ENCODE data around the gene AKT2.
"Not testable (repeated sequence)": the region's sequence is repeated elsewhere in the genome, so short reads cannot be mapped to it uniquely, and the experiment has no call there.

AKT2 gene

GRCh38 chr19:40232949-40233810, 52.0 kb downstream of the AKT2 start:
- DNase-seq, result no peak

- DNase-seq, result no peak
Measured at GRCh38 chr19:40232479-40232878, 52.7 kb downstream of the AKT2 start.

GRCh38 chr19:40231544-40232424, 53.4 kb downstream of the AKT2 start:
- no peak for DNase-seq

DNA sequence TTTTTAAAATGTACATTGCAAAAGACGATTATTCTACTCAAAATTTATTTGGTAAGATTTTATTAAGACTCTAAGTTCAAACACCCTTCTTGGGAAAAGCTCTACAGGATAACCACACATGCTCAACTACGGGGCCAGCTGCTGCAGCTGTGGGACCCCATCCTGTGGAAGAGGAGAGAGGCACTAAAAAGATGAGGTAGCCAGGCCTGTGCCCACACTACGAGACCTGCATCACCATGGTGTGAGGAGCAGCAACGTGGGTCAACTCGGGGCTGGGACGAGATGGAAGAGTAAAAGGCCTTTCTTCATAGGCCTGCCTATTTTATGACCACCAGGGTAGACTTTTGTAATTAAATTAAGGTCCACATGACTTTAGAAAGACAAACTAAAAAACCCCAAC, 54.1 kb downstream of the AKT2 start:
- no peak for DNase-seq

DNA sequence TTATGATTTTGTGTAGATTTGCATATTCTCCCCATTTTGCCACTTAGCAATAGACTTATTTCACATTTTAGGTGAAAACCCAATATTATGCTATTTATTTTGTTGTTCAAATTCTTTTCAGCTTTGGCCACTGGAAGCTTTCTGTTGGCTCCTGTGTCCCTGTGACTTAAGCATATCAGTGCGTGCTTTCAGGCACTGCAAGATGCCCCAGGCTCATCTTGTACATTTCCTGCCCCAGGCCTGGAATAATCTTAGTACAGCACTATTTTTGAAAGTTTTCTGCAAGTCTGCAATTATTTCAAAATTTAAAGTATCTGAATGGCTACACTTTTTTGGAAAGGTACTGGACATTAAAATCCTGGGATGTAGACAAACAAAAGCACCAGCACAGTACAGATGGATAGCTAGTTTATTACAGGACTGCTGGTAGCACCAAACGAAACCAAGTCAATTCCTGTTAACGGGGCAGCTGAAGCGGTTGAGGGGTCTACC, 55.2 kb downstream of the AKT2 start:
- no peak for DNase-seq

DNA sequence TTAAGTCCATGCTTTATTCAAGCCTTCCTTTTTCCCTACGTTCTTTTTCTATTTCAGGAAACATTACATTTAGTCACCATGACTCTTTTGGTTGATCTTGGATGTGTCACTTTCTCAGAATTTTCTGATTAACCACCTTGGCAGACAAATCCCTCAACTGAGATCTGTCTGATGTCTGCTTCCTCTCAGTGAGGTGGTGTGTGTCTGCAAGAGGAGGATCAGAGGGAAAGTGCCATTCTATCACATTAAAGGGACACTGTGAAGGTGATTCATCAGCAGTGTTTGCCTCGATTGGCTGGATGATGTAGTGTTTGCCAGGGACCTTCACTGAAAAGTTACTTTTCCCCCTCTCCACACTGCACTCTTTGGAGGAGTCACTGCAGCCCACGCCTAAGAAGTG, 55.7 kb downstream of the AKT2 start:
- no peak for DNase-seq

DNA sequence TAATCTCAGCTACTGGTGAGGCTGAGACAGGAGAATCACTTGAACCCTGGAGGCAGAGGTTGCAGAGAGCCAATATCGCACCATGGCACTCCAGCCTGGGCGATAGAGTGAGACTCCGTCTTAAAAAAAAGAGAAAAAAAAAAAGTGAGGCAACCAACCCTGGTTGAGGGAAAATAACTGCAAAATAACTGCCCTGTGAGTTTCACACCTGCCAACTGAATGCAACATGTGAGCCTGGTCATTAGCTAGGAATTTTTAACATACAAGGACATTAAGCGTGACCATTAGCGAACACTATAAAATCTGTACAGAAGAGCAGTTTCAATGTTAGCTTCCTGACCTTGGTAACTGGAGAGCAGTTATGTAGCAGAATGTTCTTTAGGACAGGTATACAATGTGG, 56.3 kb downstream of the AKT2 start:
- DNase-seq, result no peak

GRCh38 chr19:40228346-40228745, 56.8 kb downstream of the AKT2 start:
- DNase-seq, result no peak

DNA sequence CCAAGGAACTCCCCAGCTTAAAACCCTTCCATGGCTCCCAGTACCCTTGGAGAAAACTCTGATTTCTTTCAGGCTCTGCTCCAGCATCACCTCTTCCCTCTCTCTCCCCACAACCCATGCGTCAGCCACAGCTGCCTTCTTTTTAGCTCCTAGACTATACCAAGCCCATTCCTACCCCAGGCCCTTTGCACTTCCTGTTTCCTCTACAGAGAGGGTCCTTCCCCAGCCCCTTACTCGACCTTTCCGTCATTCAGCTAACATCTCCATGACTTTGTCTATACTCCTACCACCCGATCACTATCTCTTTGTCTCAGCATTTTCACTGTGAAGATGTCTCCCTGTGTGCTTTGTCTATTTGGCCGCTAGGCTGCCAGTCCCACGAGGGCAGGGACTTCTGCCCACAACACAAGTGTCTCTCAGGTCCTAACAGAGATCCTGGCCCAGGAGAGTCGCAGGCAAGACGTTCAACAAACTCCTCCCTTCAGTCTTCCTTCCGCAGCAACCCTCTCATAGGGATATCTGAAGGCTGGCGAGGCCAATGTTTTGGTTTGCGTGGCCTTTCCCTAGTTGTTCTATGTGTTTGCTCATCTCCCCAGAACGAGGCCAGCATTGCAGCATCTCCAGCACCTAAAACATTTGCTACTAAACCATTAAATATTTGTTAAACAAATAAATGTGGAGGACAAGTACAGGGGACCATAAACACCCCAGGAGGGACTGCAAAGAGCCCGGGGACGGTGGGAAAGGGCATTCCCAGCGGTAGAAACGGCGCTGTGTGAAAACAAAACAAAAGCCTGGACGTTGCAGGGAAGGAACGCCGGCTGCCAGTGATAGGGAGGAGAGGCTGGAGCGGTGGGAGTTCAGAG, 59.5 kb downstream of the AKT2 start:
- no peak for DNase-seq

- no peak for DNase-seq
Measured at GRCh38 chr19:40224342-40225150, 60.6 kb downstream of the AKT2 start.

GRCh38 chr19:40223135-40223822, 61.9 kb downstream of the AKT2 start:
- DNase-seq, result no peak

DNA sequence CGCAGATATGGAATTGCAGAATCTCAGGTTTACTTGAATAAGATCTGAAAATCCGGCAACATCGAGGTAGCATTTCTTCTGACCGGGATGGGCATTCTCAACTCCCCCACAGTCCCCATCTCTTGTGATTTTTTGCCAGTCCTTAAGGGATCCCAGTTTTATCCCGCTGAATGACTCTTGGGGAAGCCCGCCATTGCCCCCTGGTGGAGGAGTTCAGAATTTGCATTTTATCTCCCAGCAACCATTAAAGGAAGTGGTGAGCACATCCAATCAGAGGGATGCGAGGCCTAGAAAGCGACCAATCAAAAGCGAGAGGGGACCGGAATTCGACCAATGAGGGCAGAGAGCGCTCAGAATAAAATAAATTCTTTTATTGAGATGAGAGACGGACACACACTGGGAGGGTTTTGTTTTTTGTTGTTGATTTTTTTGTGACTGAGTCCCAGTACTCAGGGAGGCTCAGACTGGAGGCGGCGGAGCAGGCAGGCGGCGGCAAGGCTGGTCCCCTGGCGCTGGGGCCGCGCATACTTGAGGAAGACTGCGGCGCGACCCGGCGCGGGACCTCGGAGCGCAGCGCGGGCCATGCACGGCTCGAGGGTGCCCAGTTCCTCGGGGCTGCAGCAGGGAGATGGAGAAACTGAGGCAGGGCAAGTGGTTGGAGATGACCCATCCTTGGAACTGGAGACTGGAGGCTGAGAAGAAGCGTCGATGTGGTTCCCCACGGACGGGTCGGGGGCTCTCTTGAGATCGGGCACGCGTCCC, 63.1 kb downstream of the AKT2 start:
- DNase-seq, result peak; percentile 47

DNA sequence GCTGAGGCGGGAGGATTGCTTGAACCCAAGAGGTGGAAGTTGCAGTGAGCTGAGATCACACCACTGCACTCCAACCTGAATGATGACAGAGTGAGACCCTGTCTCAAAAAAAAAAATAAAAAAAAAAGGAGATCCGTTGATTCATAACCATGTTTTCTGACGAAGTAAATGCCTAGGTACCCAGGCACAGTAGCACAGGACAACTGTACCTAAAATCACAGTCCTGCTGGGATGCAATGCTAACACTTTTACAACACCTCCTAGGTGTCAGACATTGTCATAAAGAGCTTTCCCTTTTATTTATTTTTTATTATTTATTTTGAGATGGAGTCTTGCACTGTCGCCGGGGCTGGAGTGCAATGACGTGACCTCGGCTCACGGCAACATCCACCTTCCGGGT, 64.5 kb downstream of the AKT2 start:
- no peak for DNase-seq

DNA sequence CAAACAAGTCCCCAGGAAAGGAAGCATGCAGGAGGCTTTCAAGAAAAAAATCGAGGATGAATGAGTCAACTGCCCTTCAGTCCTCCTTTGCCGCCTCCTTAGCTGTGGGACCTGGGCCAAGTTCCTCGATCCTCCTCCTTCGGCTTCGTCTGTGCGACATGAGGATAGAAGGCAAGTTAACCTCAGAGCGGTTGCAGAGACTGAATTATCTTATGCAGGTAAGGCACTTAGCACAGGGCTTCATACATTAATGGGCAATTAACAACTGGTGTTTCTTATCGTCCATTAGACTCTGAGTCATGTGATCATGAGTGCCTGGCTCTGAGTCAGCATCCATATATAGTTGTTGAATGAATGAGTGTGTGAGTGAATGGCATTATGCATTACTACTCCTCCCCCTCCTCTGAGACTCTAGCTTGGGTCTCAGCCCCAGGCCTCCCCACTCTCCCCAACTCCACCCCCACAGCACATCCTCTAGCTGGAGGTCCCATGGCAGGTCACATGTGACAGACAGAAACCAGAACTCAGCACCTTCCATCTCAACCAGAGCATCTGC, 65.3 kb downstream of the AKT2 start:
- DNase-seq, result peak; percentile 35

GRCh38 chr19:40219029-40219428, 66.1 kb downstream of the AKT2 start:
- not testable (repeated sequence) for DNase-seq

GRCh38 chr19:40217934-40218890, 66.9 kb downstream of the AKT2 start, which contains the start of gene TTC9B:
Gene TTC9B (minus strand): TSS chr19:40218384. CDS start chr19:40218381, 3 bp downstream.
- DNase-seq, result no peak

- peak; percentile 85 for DNase-seq
Measured at GRCh38 chr19:40217027-40217810, 67.9 kb downstream of the AKT2 start.

DNA sequence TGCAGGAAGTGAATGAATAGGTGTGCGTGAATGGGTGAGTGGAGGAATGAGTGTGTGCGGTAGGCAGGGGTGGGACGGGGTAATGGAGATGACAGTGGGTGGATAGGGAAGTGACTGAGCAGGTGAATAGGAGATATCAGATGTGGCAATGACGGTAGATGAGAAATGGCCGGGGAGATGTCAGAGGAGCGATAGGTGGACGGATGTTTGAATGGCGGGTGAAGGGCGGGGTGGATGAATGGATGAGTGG, 68.4 kb downstream of the AKT2 start:
- no peak for DNase-seq

All from NCI-H1105 (cell line).